ENCODE measurements around the gene TM9SF2.
A peak's percentile ranks its signal among the peaks of the same experiment; 100 is the strongest.

The TM9SF2 gene

GRCh38 chr13:99501848-99502301 is 603 bp downstream of the TM9SF2 start:
- DNase-seq (ENCODE audit: low spot score), result no peak
- H3K27ac ChIP-seq, result peak overlapping the region; percentile 84
- TF ChIP-seq, protein P1, sequence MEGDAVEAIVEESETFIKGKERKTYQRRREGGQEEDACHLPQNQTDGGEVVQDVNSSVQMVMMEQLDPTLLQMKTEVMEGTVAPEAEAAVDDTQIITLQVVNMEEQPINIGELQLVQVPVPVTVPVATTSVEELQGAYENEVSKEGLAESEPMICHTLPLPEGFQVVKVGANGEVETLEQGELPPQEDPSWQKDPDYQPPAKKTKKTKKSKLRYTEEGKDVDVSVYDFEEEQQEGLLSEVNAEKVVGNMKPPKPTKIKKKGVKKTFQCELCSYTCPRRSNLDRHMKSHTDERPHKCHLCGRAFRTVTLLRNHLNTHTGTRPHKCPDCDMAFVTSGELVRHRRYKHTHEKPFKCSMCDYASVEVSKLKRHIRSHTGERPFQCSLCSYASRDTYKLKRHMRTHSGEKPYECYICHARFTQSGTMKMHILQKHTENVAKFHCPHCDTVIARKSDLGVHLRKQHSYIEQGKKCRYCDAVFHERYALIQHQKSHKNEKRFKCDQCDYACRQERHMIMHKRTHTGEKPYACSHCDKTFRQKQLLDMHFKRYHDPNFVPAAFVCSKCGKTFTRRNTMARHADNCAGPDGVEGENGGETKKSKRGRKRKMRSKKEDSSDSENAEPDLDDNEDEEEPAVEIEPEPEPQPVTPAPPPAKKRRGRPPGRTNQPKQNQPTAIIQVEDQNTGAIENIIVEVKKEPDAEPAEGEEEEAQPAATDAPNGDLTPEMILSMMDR (conservative IDR thresholded peaks at IDR 0.05; ENCODE audit: low read depth), result no peak
- CTCF ChIA-PET, result interaction anchor here (0.6 kb wide), 1 partner anchor 58 kb away, joined by 4 read pairs; no protein-coding TSS in a partner anchor
- POLR2A ChIA-PET (ENCODE audit: low non-redundant PET), result no interaction called here

DNA sequence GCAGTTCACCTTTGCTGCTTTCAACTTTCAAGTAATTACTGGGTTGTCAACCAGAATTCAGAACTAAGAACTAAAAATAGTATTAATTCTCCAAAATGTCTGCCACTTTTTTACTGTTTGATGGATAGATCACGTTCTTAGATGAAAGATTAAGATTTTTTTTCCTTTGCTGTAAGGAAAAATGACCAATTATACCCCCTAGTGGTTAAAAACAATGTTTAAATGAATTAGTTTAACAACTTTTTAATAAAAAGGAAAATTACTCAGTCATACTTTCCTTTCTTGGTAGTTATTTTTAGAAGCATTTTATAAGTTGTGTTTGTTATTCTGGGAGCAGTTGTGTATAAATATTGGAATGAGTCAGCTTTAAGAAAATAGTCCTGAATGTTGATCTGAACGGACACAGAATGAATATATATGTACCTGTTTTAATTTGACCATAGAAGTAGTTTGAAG is 4.6 kb downstream of the TM9SF2 start:
- TF ChIP-seq, protein P1 (conservative IDR thresholded peaks at IDR 0.05; ENCODE audit: low read depth), result peak; percentile 25; the same call in 1 of the 2 replicates
- DNase-seq (ENCODE audit: low spot score), result no peak
- no peak overlapping the region for H3K27ac ChIP-seq
- ChIA-PET CTCF (interaction anchor here (0.6 to 1.2 kb wide), 3 partner anchors 8 to 316 kb away, joined by 3 read pairs; no protein-coding TSS in a partner anchor), POLR2A (ENCODE audit: low non-redundant PET) (no interaction called here)

GRCh38 chr13:99506634-99507033 is 5.4 kb downstream of the TM9SF2 start:
- ChIA-PET POLR2A (ENCODE audit: low non-redundant PET) (no interaction called here), CTCF (no interaction called here)
- no peak overlapping the region for H3K27ac ChIP-seq
- TF ChIP-seq, protein P1 (conservative IDR thresholded peaks at IDR 0.05; ENCODE audit: low read depth), result no peak
- DNase-seq (ENCODE audit: low spot score), result no peak

GRCh38 chr13:99507054-99507453 is 5.8 kb downstream of the TM9SF2 start:
- TF ChIP-seq, protein P1 (conservative IDR thresholded peaks at IDR 0.05; ENCODE audit: low read depth), result no peak
- CTCF ChIA-PET, result no interaction called here
- no peak overlapping the region for H3K27ac ChIP-seq
- POLR2A ChIA-PET (ENCODE audit: low non-redundant PET), result no interaction called here
- DNase-seq (ENCODE audit: low spot score), result no peak

DNA sequence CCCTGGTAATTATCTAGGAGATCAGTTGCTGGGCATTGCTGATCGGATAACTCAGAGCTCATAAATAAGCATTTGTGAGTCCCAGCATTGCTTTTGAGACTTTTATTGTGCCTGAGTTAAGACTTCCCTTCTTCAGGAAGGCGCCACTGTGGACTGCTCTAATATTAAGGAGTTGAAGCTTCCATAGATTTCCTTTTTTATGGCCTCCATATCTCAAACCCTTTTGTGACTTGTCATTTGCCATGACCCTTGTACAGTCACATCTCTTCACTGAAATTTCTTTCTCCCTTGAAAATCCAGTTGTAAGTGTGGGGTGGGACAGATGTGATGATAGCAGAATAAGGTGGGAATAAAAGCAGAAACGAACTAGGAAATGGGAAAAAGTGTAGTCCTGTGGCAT is 6.3 kb downstream of the TM9SF2 start:
- POLR2A ChIA-PET (ENCODE audit: low non-redundant PET), result no interaction called here
- CTCF ChIA-PET, result no interaction called here
- TF ChIP-seq, protein P1 (conservative IDR thresholded peaks at IDR 0.05; ENCODE audit: low read depth), result no peak
- no peak for DNase-seq (ENCODE audit: low spot score)
- H3K27ac ChIP-seq, result no peak overlapping the region

DNA sequence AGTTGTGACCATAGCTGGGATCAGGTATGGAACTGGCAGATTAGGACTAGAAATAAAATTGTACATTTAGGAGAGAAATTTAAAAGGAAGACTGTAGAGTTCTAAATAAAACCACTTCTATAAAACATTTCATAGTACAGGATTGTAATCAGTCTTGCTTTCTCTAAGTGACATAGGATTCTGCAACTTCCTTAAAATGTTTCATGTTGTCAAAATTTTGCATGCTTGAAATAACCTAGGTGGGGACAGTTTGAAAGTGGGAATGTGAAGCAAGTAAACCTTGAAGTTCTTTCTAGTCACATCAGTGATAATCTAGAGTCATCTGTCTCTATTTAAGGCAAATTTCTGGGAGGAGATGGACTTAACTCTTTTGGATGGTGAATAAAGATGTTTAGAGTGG is 6.7 kb downstream of the TM9SF2 start:
- no peak for DNase-seq (ENCODE audit: low spot score)
- TF ChIP-seq, protein P1 (conservative IDR thresholded peaks at IDR 0.05; ENCODE audit: low read depth), result no peak
- ChIA-PET CTCF (no interaction called here), POLR2A (ENCODE audit: low non-redundant PET) (no interaction called here)
- no peak overlapping the region for H3K27ac ChIP-seq

Data from RWPE1 (cell line).